Vagina (tissue), 2 donors: ENCODE measurements around the gene GID8.

Experiments
- POLR2A ChIP-seq, 2 donors: fragments of 450-650 bp; IDR thresholded peaks; one replicate each; pipeline ENCODE4 v1.6.1; 2017; ENCODE audit warnings: antibody characterized with exemption in 2 of 2, mild to moderate bottlenecking in 2 of 2, moderate library complexity in 2 of 2
- POLR2AphosphoS5 ChIP-seq, 2 donors: sonication (generic); formaldehyde crosslinking; IDR thresholded peaks; one replicate each; pipeline ENCODE4 v1.9.0; 2017; ENCODE audit warnings: antibody characterized with exemption in 2 of 2, mild to moderate bottlenecking in 2 of 2, low read depth in 1 of 2; ENCODE audit not compliant: insufficient read depth in 1 of 2
- TF ChIP-seq, protein P1 (sequence below), 3 experiments: fragments of 450-650 bp in 2 of 3; fragments of 200-600 bp in 1 of 3; sonication (generic) in 1 of 3; IDR thresholded peaks; one replicate each; pipeline ENCODE4 v1.5.1; 2017 to 2019; ENCODE audit warnings: antibody characterized with exemption in 3 of 3, mild to moderate bottlenecking in 2 of 3, moderate library complexity in 2 of 3

GRCh38 chr20:62982124-62983075, 44.5 kb downstream of the GID8 start:
- TF ChIP-seq, protein P1, sequence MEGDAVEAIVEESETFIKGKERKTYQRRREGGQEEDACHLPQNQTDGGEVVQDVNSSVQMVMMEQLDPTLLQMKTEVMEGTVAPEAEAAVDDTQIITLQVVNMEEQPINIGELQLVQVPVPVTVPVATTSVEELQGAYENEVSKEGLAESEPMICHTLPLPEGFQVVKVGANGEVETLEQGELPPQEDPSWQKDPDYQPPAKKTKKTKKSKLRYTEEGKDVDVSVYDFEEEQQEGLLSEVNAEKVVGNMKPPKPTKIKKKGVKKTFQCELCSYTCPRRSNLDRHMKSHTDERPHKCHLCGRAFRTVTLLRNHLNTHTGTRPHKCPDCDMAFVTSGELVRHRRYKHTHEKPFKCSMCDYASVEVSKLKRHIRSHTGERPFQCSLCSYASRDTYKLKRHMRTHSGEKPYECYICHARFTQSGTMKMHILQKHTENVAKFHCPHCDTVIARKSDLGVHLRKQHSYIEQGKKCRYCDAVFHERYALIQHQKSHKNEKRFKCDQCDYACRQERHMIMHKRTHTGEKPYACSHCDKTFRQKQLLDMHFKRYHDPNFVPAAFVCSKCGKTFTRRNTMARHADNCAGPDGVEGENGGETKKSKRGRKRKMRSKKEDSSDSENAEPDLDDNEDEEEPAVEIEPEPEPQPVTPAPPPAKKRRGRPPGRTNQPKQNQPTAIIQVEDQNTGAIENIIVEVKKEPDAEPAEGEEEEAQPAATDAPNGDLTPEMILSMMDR (IDR thresholded peaks at IDR 0.05), result no peak
- TF ChIP-seq POLR2A (IDR thresholded peaks at IDR 0.05), result no peak
- TF ChIP-seq POLR2AphosphoS5 (IDR thresholded peaks at IDR 0.05; ENCODE audit: insufficient read depth in 1 of 2, low read depth in 1 of 2), result no peak
